Measurements from ENCODE around the gene POSTN.
"Not testable (repeated sequence)": the region's sequence is repeated elsewhere in the genome, so short reads cannot be mapped to it uniquely, and the experiment has no call there.

The POSTN gene

DNA sequence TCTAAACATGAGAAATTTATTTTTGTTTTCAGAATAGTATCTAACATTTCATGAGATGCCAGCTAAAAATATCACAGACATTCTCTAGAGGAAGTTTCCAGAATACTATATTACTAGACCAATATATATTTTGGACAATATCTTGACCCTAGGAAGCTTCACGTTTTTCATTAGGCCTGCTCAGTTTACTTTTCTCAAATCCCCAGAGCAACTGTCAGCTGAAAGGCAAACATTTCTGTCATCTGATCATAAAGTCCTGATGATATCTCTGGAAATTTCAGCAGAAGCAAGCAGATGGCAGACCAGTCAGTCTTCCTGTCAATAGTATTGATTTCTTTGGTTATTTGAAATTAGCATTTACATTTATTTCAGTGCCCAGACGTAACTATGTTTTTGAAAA, 4.0 kb downstream of the POSTN start:
- DNase-seq, result no peak

DNA sequence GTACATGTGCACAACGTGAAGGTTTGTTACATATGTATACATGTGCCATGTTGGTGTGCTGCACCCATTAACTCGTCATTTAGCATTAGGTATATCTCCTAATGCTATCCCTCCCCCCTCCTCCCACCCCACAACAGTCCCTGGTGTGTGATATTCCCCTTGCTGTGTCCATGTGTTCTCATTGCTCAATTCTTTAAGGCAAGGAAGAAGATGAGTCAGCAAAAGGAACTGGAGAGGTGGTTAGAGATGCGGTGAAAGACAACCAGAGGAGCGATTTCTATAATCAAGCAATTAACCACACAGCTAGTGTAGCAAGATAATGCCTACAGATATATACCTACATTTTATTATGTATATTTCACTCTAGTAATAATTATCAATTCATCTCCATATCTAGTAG, 9.2 kb downstream of the POSTN start:
- DNase-seq, result not testable (repeated sequence)

DNA sequence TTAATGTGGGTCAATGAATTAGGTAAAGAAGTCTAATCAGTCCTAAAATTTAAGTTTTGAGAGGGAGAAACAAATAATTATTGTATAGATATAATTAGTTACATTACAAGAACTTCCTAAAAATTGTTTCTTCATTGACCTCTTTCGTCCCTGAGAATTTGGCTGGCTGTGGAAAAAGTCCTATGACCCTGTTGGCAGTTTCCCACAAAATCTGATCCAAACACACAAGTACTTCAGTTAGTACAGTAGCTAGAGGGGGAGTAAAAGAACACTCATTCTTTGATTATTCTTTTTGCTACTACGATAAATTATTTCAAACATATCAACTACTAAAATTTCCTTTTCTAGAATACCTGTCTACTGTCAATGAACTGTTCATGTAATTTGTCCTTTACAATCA, 11.3 kb downstream of the POSTN start:
- DNase-seq, result no peak

DNA sequence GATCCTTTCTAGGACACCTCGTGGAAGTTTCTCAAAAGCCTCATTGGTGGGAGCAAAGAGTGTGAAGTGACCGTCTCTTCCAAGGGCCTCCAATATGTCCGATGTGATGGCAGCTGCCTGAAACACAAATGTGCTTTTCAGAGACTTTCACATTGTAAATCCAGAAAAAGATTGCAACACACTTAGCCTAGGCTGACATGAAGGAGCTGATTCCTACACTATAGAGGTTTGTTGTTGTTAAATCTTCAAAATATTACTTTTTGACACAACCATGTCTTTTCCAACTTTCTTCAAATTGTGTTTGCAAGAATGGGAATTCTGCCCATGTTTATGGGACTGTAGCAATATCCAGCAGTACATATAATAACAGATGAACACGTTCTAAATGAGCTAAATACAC, 12.4 kb downstream of the POSTN start:
- DNase-seq, result no peak

DNA sequence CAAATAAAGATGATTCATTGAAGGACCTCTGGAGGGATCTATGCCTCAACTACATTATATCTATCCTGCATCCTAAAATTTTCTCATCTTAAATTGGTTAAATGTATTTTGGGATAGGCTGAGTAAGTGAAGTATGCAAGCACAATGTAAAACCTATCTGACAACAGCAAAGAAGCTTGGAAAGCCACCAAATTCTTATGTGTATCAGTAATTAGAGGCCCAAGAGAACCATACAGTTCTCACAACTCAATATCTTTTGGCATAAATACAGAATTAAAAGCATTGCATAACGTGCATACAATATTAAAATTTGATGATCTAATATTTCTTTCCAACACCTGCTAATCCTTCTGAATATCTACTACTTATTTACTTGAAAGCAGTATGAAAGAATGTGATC, 13.0 kb downstream of the POSTN start:
- no peak for DNase-seq

DNA sequence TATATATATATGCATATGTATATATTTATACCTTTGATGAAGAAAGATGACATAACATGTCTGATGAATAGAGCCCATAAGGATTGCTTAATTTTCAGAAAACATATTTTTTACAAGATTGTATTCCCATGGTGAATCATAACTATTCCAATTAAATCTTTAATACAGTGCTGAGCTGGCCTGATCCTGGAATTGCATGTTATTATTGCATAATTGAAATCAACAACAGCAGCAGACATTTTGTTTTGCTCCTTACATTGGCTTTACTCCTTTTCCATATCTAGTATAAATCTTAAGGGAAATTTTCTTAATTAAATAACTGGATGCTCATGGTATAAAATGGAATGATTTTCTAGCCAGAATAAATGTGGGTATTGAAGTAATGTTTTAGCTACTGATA, 22.0 kb downstream of the POSTN start:
- no peak for DNase-seq

DNA sequence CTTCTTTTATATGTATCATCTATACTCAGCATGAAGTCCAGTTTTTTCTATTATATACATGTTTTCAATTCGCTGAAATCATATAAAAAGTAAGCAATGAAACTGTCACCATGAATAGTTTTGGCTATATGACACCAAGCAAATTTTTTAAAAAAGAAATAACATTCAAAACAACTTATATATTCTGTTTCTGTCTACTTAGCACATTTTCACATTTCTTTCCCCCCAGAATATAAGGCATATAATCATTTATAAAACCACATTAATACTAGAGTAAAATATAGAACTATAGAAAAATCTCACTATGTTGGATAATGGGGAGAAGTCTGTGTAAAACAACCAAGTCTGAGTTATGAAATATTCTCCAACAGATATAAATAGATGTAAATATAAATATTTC, 33.1 kb downstream of the POSTN start:
- DNase-seq, result no peak

DNA sequence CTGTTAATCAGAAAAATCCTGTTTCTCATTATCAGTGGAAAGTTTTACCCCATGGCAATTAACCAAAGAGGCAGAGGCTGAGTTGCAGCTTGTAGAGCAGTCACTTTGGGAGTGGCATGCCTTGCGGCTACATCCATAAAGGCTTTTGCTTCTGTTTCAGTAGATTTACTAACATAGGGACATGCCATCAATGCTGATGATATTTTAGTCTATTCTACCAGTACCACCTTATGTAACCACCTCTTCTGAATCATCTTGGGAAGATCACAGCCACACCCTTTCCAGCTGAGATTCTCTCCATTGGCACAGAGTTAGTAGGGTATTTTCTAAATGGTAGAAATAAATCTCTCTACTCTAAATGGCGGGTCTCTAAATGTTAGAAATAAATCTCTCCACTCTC, 37.5 kb downstream of the POSTN start:
- no peak for DNase-seq

DNA sequence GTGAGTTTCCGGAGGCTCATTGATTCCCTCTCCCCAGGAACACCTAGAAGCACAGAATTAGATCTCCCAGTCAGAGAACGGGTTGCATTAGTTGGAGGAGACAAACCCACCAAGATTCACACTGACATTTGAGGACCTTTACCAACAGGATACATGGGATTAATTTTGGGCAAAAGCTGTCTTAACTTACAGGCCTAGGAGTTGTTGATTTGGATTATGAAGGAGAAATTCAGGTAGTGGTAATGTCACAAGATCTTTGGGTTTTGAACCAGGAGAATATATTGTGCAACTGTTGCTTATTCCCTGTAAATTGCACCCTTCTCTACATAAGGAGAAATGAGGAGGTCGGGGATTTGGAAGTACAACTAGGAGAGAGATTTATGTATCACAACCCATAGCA, 38.0 kb downstream of the POSTN start:
- no peak for DNase-seq

DNA sequence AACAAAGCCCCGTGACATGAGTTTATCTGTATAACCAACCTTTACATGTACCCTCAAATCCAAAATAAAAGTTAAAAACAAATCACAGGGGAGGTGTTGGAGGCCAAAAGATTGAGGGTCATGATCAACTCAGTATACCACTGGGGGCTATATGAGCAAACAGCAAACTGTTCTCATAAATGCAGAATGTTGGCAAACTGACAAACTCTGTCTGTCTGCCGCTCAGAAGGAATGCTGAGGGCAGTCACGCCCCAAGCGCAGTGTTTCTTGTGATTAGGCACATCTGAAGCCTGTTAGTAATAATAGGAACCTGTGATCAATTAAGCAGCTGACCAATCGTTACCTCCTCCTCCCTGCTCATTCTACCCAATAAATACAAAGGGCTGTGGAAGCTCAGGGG, 39.8 kb downstream of the POSTN start:
- DNase-seq, result not testable (repeated sequence)

DNA sequence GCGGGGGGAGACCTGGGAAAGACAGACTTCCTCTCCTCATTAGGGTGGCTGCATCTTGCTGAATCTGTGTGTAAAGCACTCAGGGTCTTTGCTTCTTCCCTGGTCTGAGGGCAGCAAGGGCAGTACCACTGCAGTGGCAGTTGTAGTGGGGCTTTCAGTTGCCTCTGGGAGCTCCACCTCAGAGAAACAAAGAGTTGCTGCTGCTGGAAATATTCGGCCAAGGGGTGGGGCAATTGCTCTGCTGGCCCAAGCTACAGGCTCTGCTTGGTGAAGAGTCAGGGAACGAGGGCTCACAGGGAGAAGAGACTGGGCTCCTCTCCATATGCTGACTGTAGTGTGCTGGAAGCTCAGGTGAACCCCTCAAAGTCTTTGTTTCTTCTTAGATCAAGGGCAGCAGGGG, 52.5 kb downstream of the POSTN start:
- no peak for DNase-seq

DNA sequence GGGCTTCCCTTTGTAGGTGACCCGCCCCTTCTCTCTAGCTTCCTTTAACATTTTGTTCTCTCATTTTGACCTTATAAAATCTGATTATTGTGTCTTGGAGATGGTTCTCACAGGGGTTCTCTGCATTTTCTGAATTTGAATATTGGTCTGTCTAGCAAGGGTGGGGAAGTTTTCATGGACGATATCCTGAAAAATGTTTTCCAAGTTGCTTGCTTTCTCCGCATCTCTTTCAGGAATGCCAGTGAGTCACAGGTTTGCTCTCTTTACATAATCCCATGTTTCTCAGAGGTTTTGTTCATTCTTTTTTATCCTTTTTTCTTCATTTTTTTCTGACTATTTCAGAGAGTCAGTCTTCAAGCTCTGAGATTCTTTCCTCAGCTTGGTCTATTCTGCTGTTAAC, 53.6 kb downstream of the POSTN start:
- no peak for DNase-seq

DNA sequence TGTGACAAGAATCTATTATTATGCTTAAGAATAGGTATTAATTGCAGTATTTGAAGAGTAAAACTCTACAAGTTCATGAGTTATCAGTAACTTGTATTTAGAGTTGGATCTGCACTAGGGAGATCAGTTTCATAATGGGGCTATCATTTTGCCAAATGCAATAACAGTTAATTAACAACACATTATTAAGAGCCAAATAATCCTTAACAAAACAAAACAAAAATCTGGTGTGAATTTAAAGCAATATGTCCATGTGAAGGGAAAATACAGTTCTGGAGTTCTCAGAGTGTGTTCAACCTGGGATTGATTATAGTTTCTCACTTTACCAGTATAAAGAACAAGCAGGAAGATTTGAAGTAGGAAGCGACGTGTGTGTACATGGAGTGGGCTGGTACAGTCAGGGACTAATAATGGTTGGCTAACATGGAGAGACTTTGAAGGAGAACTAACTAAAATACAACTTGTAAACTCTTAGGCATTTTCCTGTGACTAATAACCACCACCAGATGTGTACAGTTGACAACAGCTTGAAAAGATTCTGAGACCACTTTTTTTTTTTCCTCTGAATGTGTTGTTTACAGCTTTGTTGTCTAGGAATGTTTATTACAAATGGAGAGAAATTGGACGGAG, 58.5 kb downstream of the POSTN start:
- no peak for DNase-seq

DNA sequence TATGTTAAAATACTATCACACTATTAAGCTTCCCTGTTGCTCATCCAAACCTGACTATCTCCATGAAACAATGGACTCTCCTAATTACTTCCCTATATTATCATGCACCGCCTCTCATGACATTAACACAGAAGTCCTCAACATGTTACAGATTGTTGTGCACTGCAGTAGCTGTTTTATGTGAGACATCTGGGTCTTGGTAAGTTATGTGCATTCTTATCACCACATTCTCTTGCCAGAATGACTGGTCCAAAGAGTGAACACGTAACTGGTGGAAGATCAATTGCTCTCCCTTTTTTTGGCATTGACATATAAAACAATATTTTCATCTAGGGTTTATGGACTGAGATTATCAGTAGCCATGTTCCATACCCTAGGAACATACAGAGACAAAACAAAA, 59.4 kb downstream of the POSTN start:
- no peak for DNase-seq

DNA sequence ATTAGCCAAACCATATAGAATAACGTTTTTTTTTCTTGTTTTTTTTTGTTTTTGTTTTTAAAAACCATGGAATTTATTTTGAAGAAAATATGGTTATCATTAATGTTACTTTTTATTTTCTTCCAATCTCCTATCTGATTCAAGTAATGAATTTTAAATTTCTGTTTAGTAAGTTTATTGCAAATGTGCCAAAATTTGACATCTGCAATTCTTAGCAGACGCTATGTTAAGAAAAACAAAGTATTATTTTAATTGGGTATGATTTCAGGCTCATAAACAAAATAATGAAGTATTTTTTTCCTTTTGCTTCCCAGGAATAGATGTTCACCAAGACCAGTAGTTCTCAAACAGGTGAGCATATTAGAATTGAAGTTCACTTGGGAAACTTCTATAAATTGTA, 63.1 kb downstream of the POSTN start:
- no peak for DNase-seq

DNA sequence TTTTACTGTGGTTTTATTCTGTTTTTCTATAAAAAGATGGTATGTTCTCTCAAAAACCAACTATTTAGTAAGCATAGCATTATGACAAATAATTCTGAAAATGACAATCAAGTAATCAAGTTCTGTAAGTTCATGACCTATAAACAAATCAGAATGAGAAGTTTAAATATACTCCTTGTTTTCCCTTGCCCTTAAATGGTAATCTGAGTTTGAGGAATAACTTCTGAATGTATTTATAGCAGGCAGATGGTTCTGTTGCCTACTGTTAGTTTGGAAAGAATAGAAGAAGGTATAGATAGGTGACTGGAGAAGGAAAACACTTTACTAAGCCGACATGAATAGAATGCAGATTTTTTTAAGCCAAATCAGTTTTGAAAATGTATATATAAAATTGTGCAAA, 63.9 kb downstream of the POSTN start:
- no peak for DNase-seq

DNA sequence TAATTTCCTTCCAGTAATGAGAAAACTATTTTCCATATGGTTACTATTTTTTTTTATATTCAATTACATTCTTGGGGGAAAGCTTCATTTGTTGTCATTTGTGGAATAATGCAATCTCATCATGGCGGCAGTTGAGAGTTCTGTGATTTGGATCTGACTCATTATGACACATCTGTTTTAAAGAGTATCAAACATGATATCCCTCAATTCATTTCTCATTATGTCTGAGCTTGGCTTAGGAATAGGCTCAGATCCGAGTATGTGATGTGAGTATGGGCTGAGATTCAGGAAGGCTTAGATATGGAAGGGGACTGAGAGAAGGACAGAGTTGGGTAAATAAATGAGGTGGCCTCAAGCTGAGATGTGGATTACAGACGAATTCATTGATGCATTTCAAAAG, 64.4 kb downstream of the POSTN start:
- no peak for DNase-seq

DNA sequence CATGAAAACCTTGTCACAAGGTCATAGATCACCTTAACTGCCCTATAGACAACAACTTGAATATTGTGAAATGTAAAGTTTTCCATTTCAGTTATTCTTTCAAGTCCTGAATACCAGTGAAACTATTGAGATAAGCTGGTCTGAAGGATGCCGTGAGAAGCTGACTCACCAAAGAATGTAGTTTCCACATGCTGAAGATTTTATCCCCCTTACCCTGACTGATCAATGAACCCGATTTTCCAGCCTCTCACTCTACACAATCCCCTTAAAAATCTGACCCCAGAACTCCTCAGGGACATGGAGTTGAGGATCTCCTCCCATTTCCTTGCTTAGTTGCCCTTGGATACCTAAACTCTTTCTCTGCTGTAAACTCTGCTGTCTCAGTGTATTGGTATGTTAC, 67.5 kb downstream of the POSTN start:
- DNase-seq, result no peak

DNA sequence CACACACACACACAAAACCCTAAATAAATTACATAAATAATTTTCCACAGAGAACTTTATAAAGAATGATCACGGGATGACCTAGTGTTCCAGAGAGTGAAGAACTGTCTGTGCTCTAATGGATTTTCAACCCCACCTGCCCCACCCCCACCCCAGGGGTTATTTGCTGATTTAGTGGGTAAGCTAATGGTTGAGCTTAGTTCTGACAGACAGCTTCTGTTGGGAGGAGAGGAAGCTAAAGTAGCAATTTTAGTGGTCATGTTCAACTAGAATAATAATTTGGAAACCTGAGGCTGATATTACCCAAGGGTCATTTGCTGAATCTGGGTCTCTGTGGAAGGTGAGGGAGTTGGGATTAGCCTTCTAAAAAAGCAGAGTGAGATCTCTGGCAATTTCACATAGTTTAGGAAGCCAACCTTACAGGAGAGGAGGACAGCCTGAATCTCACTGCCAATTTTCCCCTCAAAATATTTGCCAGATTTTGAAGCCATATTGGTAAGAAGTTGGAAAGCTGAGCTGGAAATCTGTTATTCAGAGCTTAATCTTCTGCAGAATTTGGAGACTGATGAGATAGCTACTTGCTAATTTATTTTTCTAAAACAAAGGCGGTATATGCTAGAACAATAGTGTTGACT, 68.7 kb downstream of the POSTN start:
- no peak for DNase-seq

DNA sequence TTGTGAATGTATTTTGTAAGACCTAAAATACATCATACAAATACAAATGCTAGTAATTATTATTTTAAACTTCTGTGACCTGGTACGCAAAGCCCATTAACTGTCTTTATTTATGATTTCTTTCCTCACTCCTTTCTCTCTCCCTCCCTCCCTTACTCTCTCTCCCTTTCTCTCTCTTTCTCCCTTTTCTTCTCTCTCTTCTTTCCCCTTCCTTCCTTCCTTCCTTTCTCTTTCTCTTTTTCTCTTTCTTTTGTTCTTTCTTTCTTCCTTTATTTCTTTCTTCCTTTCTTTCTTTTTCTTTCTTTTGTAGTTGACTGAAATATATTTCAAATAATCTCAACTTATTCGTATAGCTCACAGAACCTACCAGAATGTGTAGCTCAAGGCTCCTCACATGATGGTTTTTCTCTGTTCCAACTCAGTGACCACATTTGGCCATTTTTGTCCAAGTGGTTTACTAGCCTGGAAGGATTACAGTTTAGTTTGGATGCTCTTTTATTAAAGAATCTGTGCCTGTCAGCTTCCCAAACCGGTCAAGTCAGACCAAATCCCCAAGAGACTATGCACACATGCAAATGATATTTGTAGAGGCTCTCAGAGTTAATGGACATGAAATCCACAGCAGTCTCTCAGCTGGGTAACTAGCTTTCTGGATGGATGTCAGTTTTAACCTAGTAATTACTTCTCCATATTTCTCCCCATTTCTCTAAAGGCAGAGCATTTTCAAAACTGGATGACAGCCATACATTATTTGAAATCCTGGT, 71.7 kb downstream of the POSTN start:
- DNase-seq, result peak; percentile 88

DNA sequence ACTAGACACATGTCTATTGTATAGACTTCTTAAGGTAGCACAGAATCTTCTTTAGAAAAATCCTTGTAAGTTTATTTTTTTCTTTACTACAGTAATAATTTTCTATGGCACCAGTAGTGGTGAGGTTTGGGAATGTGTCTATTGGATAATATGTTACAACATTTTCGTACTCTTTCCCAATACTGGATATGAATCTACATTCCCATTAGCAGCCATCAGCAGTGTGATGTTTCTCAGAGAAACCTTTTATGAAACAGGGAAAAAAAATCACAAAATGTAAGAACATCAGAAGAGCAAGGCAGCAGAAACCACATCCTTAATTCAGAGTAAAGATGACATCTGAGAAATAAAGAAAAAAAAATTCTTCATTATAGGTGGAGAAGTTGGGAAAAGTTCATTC, 83.3 kb downstream of the POSTN start:
- no peak for DNase-seq
